Tongue (tissue), 2 donors: ENCODE results near the gene CHRD. TPM values are rescaled to one million over a fixed set of nuclear protein-coding genes. Genes with fewer than 3 reads are reported as not detected.
"Not testable (repeated sequence)": the region's sequence is repeated elsewhere in the genome, so short reads cannot be mapped to it uniquely, and the experiment has no call there.

ENCODE experiments used
- DNase-seq: peaks from one replicate; pipeline ENCODE4 v3.0.0-alpha.2; 2015
- total RNA-seq: library from RNA; depleted of rRNA; stranded (reverse); fragments of >200 nt; gene quantifications from one replicate; pipeline ENCODE4 v1.2.3, GENCODE V29; 2014

Gene CHRD
- total RNA-seq, 1 donor from 2014 or later: 33.5 TPM

DNA sequence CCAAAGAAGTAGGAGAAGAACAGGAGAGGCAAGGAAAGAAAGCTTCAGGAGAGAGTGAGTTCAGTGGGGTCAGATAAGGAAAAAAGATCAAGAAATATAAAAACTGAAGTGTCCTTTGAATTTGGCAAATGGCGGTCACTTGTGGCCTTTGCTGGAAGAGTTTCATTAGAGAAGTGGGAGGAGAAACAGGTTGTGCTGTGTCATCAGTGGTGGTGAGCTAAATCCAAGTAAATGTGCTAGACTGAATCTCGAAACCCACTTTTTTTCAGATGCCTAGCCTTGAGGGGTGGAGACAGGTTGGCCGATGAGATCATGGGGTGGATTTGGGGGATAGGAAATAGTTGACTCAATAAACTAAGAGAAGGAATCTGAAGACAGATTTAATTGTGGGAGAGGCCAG is 43.7 kb downstream of the CHRD start:
- DNase-seq: no peak

- no peak for DNase-seq
Measured at GRCh38 chr3:184426691-184427141, 46.9 kb downstream of the CHRD start.

GRCh38 chr3:184428561-184429175 is 48.8 kb downstream of the CHRD start:
- peak; percentile 49 for DNase-seq

GRCh38 chr3:184429786-184430185 is 49.9 kb downstream of the CHRD start:
- no peak for DNase-seq

GRCh38 chr3:184430940-184431339 is 51.1 kb downstream of the CHRD start:
- no peak for DNase-seq

DNA sequence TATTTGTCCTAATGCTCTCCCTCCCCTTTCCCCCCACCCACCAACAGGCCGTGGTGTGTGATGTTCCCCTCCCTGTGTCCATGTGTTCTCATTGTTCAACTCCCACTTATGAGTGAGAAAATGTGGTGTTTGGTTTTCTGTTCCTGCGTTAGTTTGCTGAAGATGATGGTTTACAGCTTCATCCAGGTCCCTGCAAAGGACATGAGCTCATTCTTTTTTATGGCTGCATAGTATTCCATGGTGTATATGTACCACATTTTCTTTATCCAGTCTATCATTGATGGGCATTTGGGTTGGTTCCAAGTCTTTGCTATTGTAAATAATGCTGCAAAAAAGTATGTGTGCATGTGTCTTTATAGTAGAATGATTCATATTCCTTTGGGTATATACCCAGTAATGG is 53.3 kb downstream of the CHRD start:
- not testable (repeated sequence) for DNase-seq

DNA sequence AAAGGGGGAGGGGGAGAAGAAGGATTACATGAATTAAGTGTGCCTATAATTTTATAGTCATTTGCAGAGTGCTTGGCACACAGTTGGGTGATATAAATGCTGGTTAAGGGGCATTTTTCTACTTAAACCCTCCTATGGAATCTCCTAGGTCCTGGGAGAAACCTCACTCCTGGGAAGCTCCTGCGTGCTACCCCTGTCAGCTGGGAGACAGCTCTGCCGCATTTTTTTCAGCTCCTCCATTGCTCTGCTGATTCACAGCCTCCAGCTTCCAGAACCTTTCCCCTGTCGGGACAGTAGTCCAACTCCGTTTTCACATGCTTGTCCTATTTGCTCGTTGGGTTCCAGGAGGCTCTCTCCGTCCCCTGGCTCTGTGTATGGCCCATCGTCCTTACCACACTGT is 59.2 kb downstream of the CHRD start:
- DNase-seq: no peak

Other genes with a start within 250 kb of the CHRD start
- 54.9 TPM for gene EIF2B5, start 244.7 kb upstream of the CHRD start, total RNA-seq
- 49.7 TPM for gene DVL3, start 224.7 kb upstream of the CHRD start, total RNA-seq
- 161 TPM for gene AP2M1, start 205.2 kb upstream of the CHRD start, total RNA-seq
- 77.6 TPM for gene ABCF3, start 193.9 kb upstream of the CHRD start, total RNA-seq
- not detected for gene VWA5B2, start 150.5 kb upstream of the CHRD start, total RNA-seq
- gene ALG3, start 131.1 kb upstream of the CHRD start, total RNA-seq: 19.6 TPM
- 0.62 TPM for gene EEF1AKMT4, start 130.4 kb upstream of the CHRD start, total RNA-seq
- not detected for gene CAMK2N2, start 118.5 kb upstream of the CHRD start, total RNA-seq
- gene ECE2, start 104.0 kb upstream of the CHRD start, total RNA-seq: not detected
- 280 TPM for gene PSMD2, start 80.8 kb upstream of the CHRD start, total RNA-seq
- 209 TPM for gene EIF4G1, start 65.4 kb upstream of the CHRD start, total RNA-seq
- 26.9 TPM for gene FAM131A, start 42.5 kb upstream of the CHRD start, total RNA-seq
- 2.8 TPM for gene CLCN2, start 18.4 kb upstream of the CHRD start, total RNA-seq
- gene POLR2H, start 18.3 kb upstream of the CHRD start, total RNA-seq: 81.0 TPM
- not detected for gene THPO, start 1.8 kb upstream of the CHRD start, total RNA-seq
- gene EPHB3, start 181.7 kb downstream of the CHRD start, total RNA-seq: 33.7 TPM